GM23338 (cell line): ENCODE data around the gene FGD3. TPM values are rescaled to one million over a fixed set of nuclear protein-coding genes. Genes with fewer than 3 reads are reported as not detected.
A peak's percentile ranks its signal among the peaks of the same experiment; 100 is the strongest.

ENCODE experiments used
- ATAC-seq: fragments of 200-7000 bp; cut with Tn5 transposase; 3 replicates; pipeline ENCODE4 v1.9.1; 2020
- DNase-seq: peaks from one replicate; pipeline ENCODE4 v3.0.0-alpha.2; 2015; ENCODE audit warnings: low spot score
- H2AFZ ChIP-seq: fragments of 200-600 bp; sonication (generic); 2 replicates; pipeline ENCODE4 v1.8.0; 2016; ENCODE audit warnings: antibody characterized with exemption, mild to moderate bottlenecking, moderate library complexity
- H3F3A ChIP-seq: fragments of 200-600 bp; sonication (generic); replicated peaks from 2 replicates; pipeline ENCODE4 v1.8.0; 2017; ENCODE audit warnings: antibody characterized with exemption, mixed run types, low read depth
- H3K27ac ChIP-seq: fragments of 200-600 bp; sonication (generic); 2 replicates; pipeline ENCODE4 v1.6.1; 2016; ENCODE audit warnings: low read depth
- H3K27me3 ChIP-seq: fragments of 200-600 bp; sonication (generic); 2 replicates; pipeline ENCODE4 v1.8.0; 2016; ENCODE audit warnings: mild to moderate bottlenecking, mixed run types, moderate library complexity; ENCODE audit not compliant: insufficient read depth
- H3K36me3 ChIP-seq: fragments of 200-600 bp; sonication (generic); 2 replicates; pipeline ENCODE4 v1.8.0; 2016; ENCODE audit warnings: mild to moderate bottlenecking; ENCODE audit not compliant: insufficient read depth
- H3K4me1 ChIP-seq: fragments of 200-600 bp; sonication (generic); 2 replicates; pipeline ENCODE4 v1.8.0; 2016; ENCODE audit warnings: mild to moderate bottlenecking, moderate library complexity; ENCODE audit not compliant: insufficient read depth
- H3K4me2 ChIP-seq: fragments of 200-600 bp; sonication (generic); 2 replicates; pipeline ENCODE4 v1.7.1; 2017; ENCODE audit warnings: mixed run types
- H3K4me3 ChIP-seq: fragments of 200-600 bp; sonication (generic); 2 replicates; pipeline ENCODE4 v1.6.1; 2016; ENCODE audit warnings: mixed run types
- H3K79me2 ChIP-seq: fragments of 200-600 bp; sonication (generic); replicated peaks from 2 replicates; pipeline ENCODE4 v1.8.0; 2017; ENCODE audit warnings: mild to moderate bottlenecking; ENCODE audit not compliant: insufficient read depth
- H3K9me2 ChIP-seq: fragments of 200-600 bp; sonication (generic); 2 replicates; pipeline ENCODE4 v1.8.0; 2017; ENCODE audit not compliant: insufficient read depth
- H4K20me1 ChIP-seq: fragments of 200-600 bp; sonication (generic); replicated peaks from 2 replicates; pipeline ENCODE4 v1.8.0; 2017; ENCODE audit warnings: mild to moderate bottlenecking; ENCODE audit not compliant: insufficient read depth
- H3K27ac Mint-ChIP-seq: 2 replicates; pipeline ENCODE4 v1.8.0; 2020; ENCODE audit warnings: inconsistent platforms, mild to moderate bottlenecking, moderate library complexity, mixed read lengths
- H3K27me3 Mint-ChIP-seq: 3 replicates; pipeline ENCODE4 v1.8.0; 2022; ENCODE audit warnings: low read depth, mild to moderate bottlenecking, moderate library complexity, mixed read lengths, inconsistent platforms; ENCODE audit not compliant: insufficient read depth, poor library complexity
- H3K36me3 Mint-ChIP-seq: 3 replicates; pipeline ENCODE4 v1.8.0; 2021; ENCODE audit warnings: low read depth, mild to moderate bottlenecking, inconsistent platforms, moderate library complexity, mixed read lengths
- H3K4me1 Mint-ChIP-seq: 3 replicates; pipeline ENCODE4 v1.8.0; 2020; ENCODE audit warnings: mild to moderate bottlenecking, inconsistent platforms, mixed read lengths
- H3K4me3 Mint-ChIP-seq: 3 replicates; pipeline ENCODE4 v1.8.0; 2021; ENCODE audit warnings: moderate library complexity, mild to moderate bottlenecking, inconsistent platforms, mixed read lengths
- H3K9me3 Mint-ChIP-seq: 3 replicates; pipeline ENCODE4 v1.8.0; 2020; ENCODE audit warnings: moderate library complexity, mild to moderate bottlenecking, inconsistent platforms, mixed read lengths
- CREB1 ChIP-seq: fragments of 250-450 bp; sonication (Bioruptor Pico); IDR thresholded peaks from 2 replicates; pipeline ENCODE4 v1.5.0; 2020; ENCODE audit warnings: low read depth, mild to moderate bottlenecking, moderate library complexity
- CTCF ChIP-seq, 2 experiments: fragments of 200-600 bp in 1 of 2; sonication (generic) in 1 of 2; conservative IDR thresholded peaks; 2 replicates each; pipeline versions ENCODE4 v1.5.1 to v1.6.1; 2016 to 2017; ENCODE audit warnings: antibody characterized with exemption in 2 of 2, low read depth in 2 of 2, mild to moderate bottlenecking in 2 of 2, moderate library complexity in 1 of 2
- ETS1 ChIP-seq: IDR thresholded peaks from 2 replicates; pipeline ENCODE4 v1.6.1; 2016; ENCODE audit warnings: antibody characterized with exemption
- EZH2 ChIP-seq: fragments of 200-600 bp; sonication (generic); IDR thresholded peaks from one replicate; pipeline ENCODE4 v1.8.0; 2017; ENCODE audit warnings: antibody characterized with exemption, mild to moderate bottlenecking, low read depth; ENCODE audit not compliant: unreplicated experiment
- EZH2phosphoT487 ChIP-seq: fragments of 200-600 bp; sonication (generic); IDR thresholded peaks from one replicate; pipeline ENCODE4 v1.8.1; 2018; ENCODE audit warnings: antibody characterized with exemption; ENCODE audit not compliant: unreplicated experiment
- REST ChIP-seq: IDR thresholded peaks from one replicate; pipeline ENCODE4 v1.6.1; 2018; ENCODE audit warnings: antibody characterized with exemption; ENCODE audit not compliant: unreplicated experiment
- STAT1 ChIP-seq: IDR thresholded peaks from one replicate; pipeline ENCODE4 v1.6.1; 2016; ENCODE audit warnings: antibody characterized with exemption; ENCODE audit not compliant: unreplicated experiment
- ZNF331 ChIP-seq: fragments of 250-450 bp; sonication (Bioruptor Pico); IDR thresholded peaks from 2 replicates; pipeline ENCODE4 v1.5.0; 2020; ENCODE audit warnings: low read depth, mild to moderate bottlenecking, moderate library complexity
- ZNF462 ChIP-seq: fragments of 250-450 bp; sonication (Bioruptor Pico); IDR thresholded peaks from 2 replicates; pipeline ENCODE4 v1.5.0; 2020; ENCODE audit warnings: mild to moderate bottlenecking, moderate library complexity
- polyA plus RNA-seq: library from polyadenylated mRNA; unstranded; fragments of >200 nt; fragmentation: Nextera tagmentation; extraction: Ambion mirVana; gene quantifications from 2 replicates; pipeline ENCODE4 v1.2.1, GENCODE V29; 2016
- total RNA-seq: library from RNA; depleted of rRNA; stranded (reverse); fragments of >200 nt; shearing (Covaris generic); gene quantifications from 2 replicates; pipeline ENCODE4 v1.2.3, GENCODE V29; 2014

The FGD3 gene
- total and polyA plus RNA-seq, 2 experiments from 2014 or later, result 0.95 to 1.7 TPM

- H2AFZ ChIP-seq, result no peak overlapping the region
- H3K4me3 ChIP-seq, result no peak overlapping the region
- no peaks in the 10 kb centered on the region for H3K79me2 ChIP-seq
- H3K4me1 Mint-ChIP-seq, result peaks cover 18% of the 10 kb centered on the region
- H3K36me3 Mint-ChIP-seq, result peaks cover 43% of the 10 kb centered on the region
- ATAC-seq (no peak), DNase-seq (no peak)
- peaks cover 55% of the 10 kb centered on the region for H3K9me3 Mint-ChIP-seq
- peak overlapping the region; percentile 25; the same call in 1 of the 2 replicates for H3K4me2 ChIP-seq
- H3K36me3 ChIP-seq, result peaks cover 27% of the 10 kb centered on the region
- peaks cover 4% of the 10 kb centered on the region for H3K27me3 Mint-ChIP-seq
- no peak overlapping the region for H3K27ac ChIP-seq
- H3K27me3 ChIP-seq, result no peaks in the 10 kb centered on the region
- TF ChIP-seq REST (no peak), ZNF462 (CRISPR knock-in tag) (no peak), STAT1 (no peak), EZH2phosphoT487 (no peak), EZH2 (no peak), ETS1 (no peak), CREB1 (no peak), ZNF331 (CRISPR knock-in tag) (no peak), CTCF (conservative IDR thresholded peaks at IDR 0.05; ENCODE audit: low read depth in 2 of 2) (no peak)
- no peaks in the 10 kb centered on the region for H3F3A ChIP-seq
- H3K4me1 ChIP-seq, result peaks cover 10% of the 10 kb centered on the region
- H4K20me1 ChIP-seq, result no peaks in the 10 kb centered on the region
- no peak overlapping the region for H3K27ac Mint-ChIP-seq
- H3K9me2 ChIP-seq, result no peaks in the 10 kb centered on the region
- no peak overlapping the region for H3K4me3 Mint-ChIP-seq
Observed at GRCh38 chr9:92979283-92980056, 32.1 kb downstream of the FGD3 start.
